ENCODE measurements around the gene ARID1A. TPM values are rescaled to one million over a fixed set of nuclear protein-coding genes. Genes with fewer than 3 reads are reported as not detected.

Gene ARID1A
- total and polyA plus RNA-seq, 2 of the 4 experiments (the other 2 are of a cell fraction) = 14.0 to 40.7 TPM

DNA sequence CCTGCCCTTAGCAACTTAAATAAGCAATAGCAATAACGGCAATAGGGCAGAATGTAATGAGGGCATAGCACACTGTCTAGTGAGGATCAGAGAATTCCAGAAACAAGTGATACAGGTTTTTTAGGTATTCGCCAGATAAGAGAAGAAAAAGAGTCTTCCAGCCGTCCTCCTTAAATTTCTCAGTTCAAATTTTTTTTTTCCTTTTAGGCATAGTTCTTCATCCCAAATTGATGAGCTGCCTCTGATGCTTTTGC lies 93.7 kb downstream of the ARID1A start:
- CTCF ChIA-PET = interaction anchor here (0.7 to 4.7 kb wide), 6 partner anchors 10 to 190 kb away, joined by 3 to 20 read pairs (median 5); no protein-coding TSS in a partner anchor
- Histone ChIP-seq H3K4me1 (ENCODE audit: control insufficient read depth, insufficient read depth, low read length) (peaks cover 25% of the 10 kb centered on the region), H2BK20ac (ENCODE audit: low read depth, low read length) (no peak overlapping the region), H3K23ac (ENCODE audit: low read depth, low read length) (no peak overlapping the region), H3K4ac (ENCODE audit: low read depth, low read length) (no peak overlapping the region), H3K36me3 (ENCODE audit: control insufficient read depth, insufficient read depth, low read length) (peaks cover 6% of the 10 kb centered on the region), H3K9ac (ENCODE audit: low read depth, low read length) (peak overlapping the region; percentile 14; the same call in 1 of the 2 replicates), H3K4me2 (ENCODE audit: low read depth, low read length) (no peak overlapping the region), H3K14ac (replicated peaks; ENCODE audit: low read depth, low read length) (no peak overlapping the region), H3K9me3 (ENCODE audit: control insufficient read depth, insufficient read depth, low read length) (no peaks in the 10 kb centered on the region), H2BK120ac (ENCODE audit: low read depth, low read length) (no peak overlapping the region), H2AK5ac (ENCODE audit: low read depth, low read length) (no peak overlapping the region), H3K56ac (ENCODE audit: extremely low read depth, insufficient read depth, low read length) (no peak overlapping the region), H3K9me1 (ENCODE audit: insufficient read depth, low read length) (peaks cover 8% of the 10 kb centered on the region), H2AK9ac (replicated peaks; ENCODE audit: low read depth, low read length, poor library complexity) (no peak overlapping the region), H3K4me3 (ENCODE audit: insufficient read depth, low read depth, low read length) (no peak overlapping the region), H4K8ac (ENCODE audit: low read depth in 2 of 2, low read length in 2 of 2) (no peak overlapping the region), H4K91ac (ENCODE audit: insufficient read depth, low read depth, low read length) (no peak overlapping the region), H3K79me1 (ENCODE audit: low read depth in 1 of 2, low read length in 2 of 2) (peaks cover 22 to 40% of the 10 kb centered on the region in 2 experiments; a peak in 3 of 4 replicates), H3K18ac (ENCODE audit: low read depth, low read length) (no peak overlapping the region), H3K27ac (ENCODE audit: insufficient read depth, low read length) (no peak overlapping the region), H3K27me3 (ENCODE audit: control insufficient read depth, insufficient read depth, low read length) (no peaks in the 10 kb centered on the region), H2AFZ (replicated peaks; ENCODE audit: low read length, poor library complexity) (no peak overlapping the region), H4K5ac (ENCODE audit: low read depth, low read length) (no peak overlapping the region), H2BK15ac (ENCODE audit: low read depth, low read length) (no peak overlapping the region), H4K20me1 (ENCODE audit: insufficient read depth, low read length) (0 out of 2 replicates have a peak, but pooled peaks cover under 1% of the 10 kb centered on the region), H2BK5ac (ENCODE audit: low read depth, low read length, poor library complexity, severe bottlenecking) (no peak overlapping the region)
- POLR2A ChIA-PET (ENCODE audit: unreplicated experiment) = interaction anchor here (0.6 to 2.2 kb wide), 5 partner anchors 8 to 176 kb away, joined by 3 to 13 read pairs (median 4); no protein-coding TSS in a partner anchor
- ATAC-seq (ENCODE audit: low read depth) (no peak), DNase-seq (no peak)
- dilution Hi-C loops (cut with HindIII; ENCODE audit: low sequenced_read_pairs, unreplicated experiment) = loop anchor here (25.0 kb wide), 1 partner anchor 202 kb away; no protein-coding TSS in a partner anchor
- intact Hi-C loops (cut with micrococcal nuclease) = loop anchor here (1.0 kb wide), 4 partner anchors 91 to 289 kb away; no protein-coding TSS in a partner anchor
- TF ChIP-seq BHLHE40 (IDR thresholded peaks at IDR 0.05; ENCODE audit: low read depth, low read length) = no peak
- TF ChIP-seq, protein P1, sequence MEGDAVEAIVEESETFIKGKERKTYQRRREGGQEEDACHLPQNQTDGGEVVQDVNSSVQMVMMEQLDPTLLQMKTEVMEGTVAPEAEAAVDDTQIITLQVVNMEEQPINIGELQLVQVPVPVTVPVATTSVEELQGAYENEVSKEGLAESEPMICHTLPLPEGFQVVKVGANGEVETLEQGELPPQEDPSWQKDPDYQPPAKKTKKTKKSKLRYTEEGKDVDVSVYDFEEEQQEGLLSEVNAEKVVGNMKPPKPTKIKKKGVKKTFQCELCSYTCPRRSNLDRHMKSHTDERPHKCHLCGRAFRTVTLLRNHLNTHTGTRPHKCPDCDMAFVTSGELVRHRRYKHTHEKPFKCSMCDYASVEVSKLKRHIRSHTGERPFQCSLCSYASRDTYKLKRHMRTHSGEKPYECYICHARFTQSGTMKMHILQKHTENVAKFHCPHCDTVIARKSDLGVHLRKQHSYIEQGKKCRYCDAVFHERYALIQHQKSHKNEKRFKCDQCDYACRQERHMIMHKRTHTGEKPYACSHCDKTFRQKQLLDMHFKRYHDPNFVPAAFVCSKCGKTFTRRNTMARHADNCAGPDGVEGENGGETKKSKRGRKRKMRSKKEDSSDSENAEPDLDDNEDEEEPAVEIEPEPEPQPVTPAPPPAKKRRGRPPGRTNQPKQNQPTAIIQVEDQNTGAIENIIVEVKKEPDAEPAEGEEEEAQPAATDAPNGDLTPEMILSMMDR (conservative IDR thresholded peaks at IDR 0.05; ENCODE audit: low read depth, low read length) = no peak
- no peak for TF ChIP-seq NFE2L2 (IDR thresholded peaks at IDR 0.05; ENCODE audit: low read depth, low read length)
- TF ChIP-seq MAFK (IDR thresholded peaks at IDR 0.05; ENCODE audit: low read depth, low read length) = no peak
- TF ChIP-seq SMC3 (IDR thresholded peaks at IDR 0.05; ENCODE audit: low read depth, low read length) = no peak
- TF ChIP-seq RFX5 (IDR thresholded peaks at IDR 0.05; ENCODE audit: low read depth, low read length) = no peak
- TF ChIP-seq, protein P2, sequence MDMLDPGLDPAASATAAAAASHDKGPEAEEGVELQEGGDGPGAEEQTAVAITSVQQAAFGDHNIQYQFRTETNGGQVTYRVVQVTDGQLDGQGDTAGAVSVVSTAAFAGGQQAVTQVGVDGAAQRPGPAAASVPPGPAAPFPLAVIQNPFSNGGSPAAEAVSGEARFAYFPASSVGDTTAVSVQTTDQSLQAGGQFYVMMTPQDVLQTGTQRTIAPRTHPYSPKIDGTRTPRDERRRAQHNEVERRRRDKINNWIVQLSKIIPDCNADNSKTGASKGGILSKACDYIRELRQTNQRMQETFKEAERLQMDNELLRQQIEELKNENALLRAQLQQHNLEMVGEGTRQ (IDR thresholded peaks at IDR 0.05; ENCODE audit: low read depth, low read length) = no peak
- TF ChIP-seq FOS (IDR thresholded peaks at IDR 0.05; ENCODE audit: low read depth, low read length) = no peak
- TF ChIP-seq MXI1 (IDR thresholded peaks at IDR 0.05; ENCODE audit: borderline replicate concordance, low read depth, low read length) = no peak
- no peak for TF ChIP-seq RAD21 (IDR thresholded peaks at IDR 0.05; ENCODE audit: low read length)
- no peak for TF ChIP-seq POLR2A (IDR thresholded peaks at IDR 0.05; ENCODE audit: low read depth, low read length)
- no peak for TF ChIP-seq RCOR1 (IDR thresholded peaks at IDR 0.05; ENCODE audit: insufficient replicate concordance, low read length)
- TF ChIP-seq, protein P3, sequence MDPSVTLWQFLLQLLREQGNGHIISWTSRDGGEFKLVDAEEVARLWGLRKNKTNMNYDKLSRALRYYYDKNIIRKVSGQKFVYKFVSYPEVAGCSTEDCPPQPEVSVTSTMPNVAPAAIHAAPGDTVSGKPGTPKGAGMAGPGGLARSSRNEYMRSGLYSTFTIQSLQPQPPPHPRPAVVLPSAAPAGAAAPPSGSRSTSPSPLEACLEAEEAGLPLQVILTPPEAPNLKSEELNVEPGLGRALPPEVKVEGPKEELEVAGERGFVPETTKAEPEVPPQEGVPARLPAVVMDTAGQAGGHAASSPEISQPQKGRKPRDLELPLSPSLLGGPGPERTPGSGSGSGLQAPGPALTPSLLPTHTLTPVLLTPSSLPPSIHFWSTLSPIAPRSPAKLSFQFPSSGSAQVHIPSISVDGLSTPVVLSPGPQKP (IDR thresholded peaks at IDR 0.05; ENCODE audit: borderline replicate concordance, low read depth, low read length) = no peak
- in situ Hi-C loops (cut with MboI; ENCODE audit: low sequenced_read_pairs) = loop anchor here (5.0 kb wide), 1 partner anchor 97 kb away; no protein-coding TSS in a partner anchor
- no CpG with 5 or more reads among the region's 3 CpGs for WGBS, 2 experiments (ENCODE audit: extremely low coverage in 2 of 2, insufficient read length in 1 of 2)
- no TSS peak for BruUV-seq (replicated peaks)
